BJ (cell line): ENCODE data around the gene P3H4. TPM values are rescaled to one million over a fixed set of nuclear protein-coding genes. Genes with fewer than 3 reads are reported as not detected.
"Not testable (repeated sequence)": the region's sequence is repeated elsewhere in the genome, so short reads cannot be mapped to it uniquely, and the experiment has no call there.

Experiments used
- CTCF ChIA-PET: fragments of 350-600 bp; formaldehyde crosslinking; extraction: SDS; loops from one replicate; lab custom pipeline; 2021; ENCODE audit warnings: antibody characterized with exemption, inconsistent platforms; lab: Yijun Ruan, JAX
- POLR2A ChIA-PET: fragments of 300-600 bp; sonication (Branson Sonifier 250); formaldehyde crosslinking; extraction: SDS; loops from one replicate; lab custom pipeline; 2021; ENCODE audit warnings: antibody characterized with exemption; lab: Charles Lee
- DNase-seq: peaks from one replicate; pipeline ENCODE4 v3.0.0-alpha.2; 2011; ENCODE audit warnings: low read depth
- H3K27me3 ChIP-seq: 2 replicates; pipeline ENCODE4 v1.6.0; 2011; ENCODE audit warnings: low read length; ENCODE audit not compliant: control insufficient read depth, insufficient read depth
- H3K36me3 ChIP-seq: 2 replicates; pipeline ENCODE4 v1.5.1; 2011; ENCODE audit warnings: low read length; ENCODE audit not compliant: control insufficient read depth, insufficient read depth
- H3K4me3 ChIP-seq: 2 replicates; pipeline ENCODE4 v1.5.1; 2011; ENCODE audit warnings: low read depth, mild to moderate bottlenecking, control low read depth, low read length
- polyA plus RNA-seq: library from polyadenylated mRNA; depleted of rRNA; stranded (reverse); fragments of >200 nt; gene quantifications from 2 replicates; pipeline ENCODE4 v1.2.3, GENCODE V29; 2011
- TF ChIP-seq, protein P1 (sequence below): IDR thresholded peaks from 2 replicates; pipeline ENCODE4 v1.5.1; 2011; ENCODE audit warnings: low read depth, mild to moderate bottlenecking, control low read depth, inconsistent platforms, low read length, moderate library complexity; ENCODE audit not compliant: insufficient read depth

P3H4 gene
- polyA plus RNA-seq, 1 experiment, result 82.8 TPM

DNA sequence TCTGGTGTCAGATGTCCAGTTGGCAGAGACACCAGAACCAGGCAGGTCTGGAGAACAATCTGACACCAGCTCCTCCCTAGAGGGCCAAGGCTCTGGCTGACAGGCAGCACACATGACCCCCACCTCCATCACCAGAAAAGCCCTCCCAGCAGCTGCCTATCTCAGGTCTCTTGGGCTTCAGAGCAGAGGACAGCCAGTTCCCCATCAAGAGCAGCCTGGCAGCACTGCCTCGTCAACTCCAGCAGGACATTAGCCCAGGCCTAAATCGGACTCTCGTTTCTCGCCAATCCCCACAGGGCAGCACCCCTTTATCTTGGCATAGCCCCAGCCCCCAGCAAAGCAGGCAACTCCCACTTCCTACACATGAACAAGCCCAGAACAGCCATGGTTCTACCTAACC, 29.6 kb downstream of the P3H4 start:
- POLR2A ChIA-PET, result no interaction called here
- DNase-seq, result no peak

DNA sequence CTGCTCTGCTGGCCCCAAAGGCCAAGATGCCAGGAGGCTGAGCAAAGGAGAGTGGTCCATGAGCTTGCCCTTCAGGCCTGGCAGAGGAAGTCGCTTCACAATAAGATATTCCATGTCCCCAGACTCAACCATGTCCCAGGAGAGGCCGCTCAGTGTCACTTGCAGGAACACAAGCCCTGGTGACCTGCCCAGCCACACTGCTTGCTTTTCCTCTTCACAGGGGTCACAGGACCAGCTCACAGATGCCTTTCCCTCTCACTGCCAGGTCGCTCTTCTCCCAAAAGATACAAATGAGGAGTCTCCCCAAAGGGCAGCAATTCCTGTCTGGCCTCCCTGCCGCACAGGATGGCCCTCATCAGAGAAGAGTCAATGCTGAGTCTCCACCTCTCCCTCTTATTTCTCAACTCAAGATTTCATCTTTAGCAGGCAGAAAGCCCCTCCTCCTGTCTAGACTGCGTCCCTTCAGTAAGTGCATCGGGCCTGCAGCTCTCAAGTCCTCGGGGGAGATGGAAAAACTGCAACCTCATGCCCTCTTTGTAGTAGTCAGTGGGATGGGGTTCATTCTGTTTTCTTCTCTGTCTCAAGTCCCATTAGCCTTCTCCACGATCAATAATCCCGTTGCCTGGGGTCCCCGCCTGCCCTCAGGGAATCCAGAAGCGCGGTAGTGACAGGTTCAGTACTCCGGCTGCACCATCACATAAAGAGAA, 30.2 kb downstream of the P3H4 start:
- ChIA-PET POLR2A (interaction anchor here (0.7 kb wide), 1 partner anchor 241 kb away, joined by 3 read pairs; no protein-coding TSS in a partner anchor), CTCF (no interaction called here)
- no peak for DNase-seq
- no peaks in the 10 kb centered on the region for H3K36me3 ChIP-seq
- H3K4me3 ChIP-seq, result no peak overlapping the region
- no peaks in the 10 kb centered on the region for H3K27me3 ChIP-seq
- TF ChIP-seq, protein P1, sequence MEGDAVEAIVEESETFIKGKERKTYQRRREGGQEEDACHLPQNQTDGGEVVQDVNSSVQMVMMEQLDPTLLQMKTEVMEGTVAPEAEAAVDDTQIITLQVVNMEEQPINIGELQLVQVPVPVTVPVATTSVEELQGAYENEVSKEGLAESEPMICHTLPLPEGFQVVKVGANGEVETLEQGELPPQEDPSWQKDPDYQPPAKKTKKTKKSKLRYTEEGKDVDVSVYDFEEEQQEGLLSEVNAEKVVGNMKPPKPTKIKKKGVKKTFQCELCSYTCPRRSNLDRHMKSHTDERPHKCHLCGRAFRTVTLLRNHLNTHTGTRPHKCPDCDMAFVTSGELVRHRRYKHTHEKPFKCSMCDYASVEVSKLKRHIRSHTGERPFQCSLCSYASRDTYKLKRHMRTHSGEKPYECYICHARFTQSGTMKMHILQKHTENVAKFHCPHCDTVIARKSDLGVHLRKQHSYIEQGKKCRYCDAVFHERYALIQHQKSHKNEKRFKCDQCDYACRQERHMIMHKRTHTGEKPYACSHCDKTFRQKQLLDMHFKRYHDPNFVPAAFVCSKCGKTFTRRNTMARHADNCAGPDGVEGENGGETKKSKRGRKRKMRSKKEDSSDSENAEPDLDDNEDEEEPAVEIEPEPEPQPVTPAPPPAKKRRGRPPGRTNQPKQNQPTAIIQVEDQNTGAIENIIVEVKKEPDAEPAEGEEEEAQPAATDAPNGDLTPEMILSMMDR, result no peak

More for the DNA sequence above, 29.6 kb downstream of the P3H4 start:
- H3K36me3 ChIP-seq, result no peaks in the 10 kb centered on the region
- TF ChIP-seq, protein P1, result no peak
- no peak overlapping the region for H3K4me3 ChIP-seq
- H3K27me3 ChIP-seq, result no peaks in the 10 kb centered on the region
- CTCF ChIA-PET, result no interaction called here

GRCh38 chr17:41779954-41780353, 31.8 kb downstream of the P3H4 start:
- POLR2A ChIA-PET, result no interaction called here

GRCh38 chr17:41777574-41778188, 34.1 kb downstream of the P3H4 start:
- peak; percentile 66 for DNase-seq
- TF ChIP-seq, protein P1, result no peak
- ChIA-PET POLR2A (interaction anchor here (1.0 kb wide), 1 partner anchor 15 kb away, joined by 3 read pairs; no protein-coding TSS in a partner anchor), CTCF (interaction anchor here (1.0 to 3.0 kb wide), 7 partner anchors 8 to 182 kb away, joined by 3 to 26 read pairs (median 4); partner anchors contain the start of genes JUP and P3H4)
- Histone ChIP-seq H3K27me3 (no peaks in the 10 kb centered on the region), H3K4me3 (no peak overlapping the region), H3K36me3 (peaks cover 1% of the 10 kb centered on the region; the same call in 1 of the 2 replicates)

More at GRCh38 chr17:41779954-41780353, 31.8 kb downstream of the P3H4 start:
- H3K27me3 ChIP-seq, result no peaks in the 10 kb centered on the region
- no peak for DNase-seq
- H3K36me3 ChIP-seq, result peaks cover 1% of the 10 kb centered on the region; the same call in 1 of the 2 replicates
- TF ChIP-seq, protein P1, result no peak
- no peak overlapping the region for H3K4me3 ChIP-seq
- CTCF ChIA-PET, result no interaction called here

- no peak overlapping the region for H3K4me3 ChIP-seq
- DNase-seq, result no peak
- ChIA-PET POLR2A (interaction anchor here (1.0 kb wide), 1 partner anchor 16 kb away, joined by 3 read pairs; no protein-coding TSS in a partner anchor), CTCF (interaction anchor here (1.1 to 3.0 kb wide), 4 partner anchors 9 to 182 kb away, joined by 3 to 26 read pairs (median 6); partner anchors contain the start of gene JUP)
- TF ChIP-seq, protein P1, result peak; percentile 33; the same call in 1 of the 2 replicates
- H3K36me3 ChIP-seq, result peaks cover 1% of the 10 kb centered on the region; the same call in 1 of the 2 replicates
- no peaks in the 10 kb centered on the region for H3K27me3 ChIP-seq
Measured at GRCh38 chr17:41777157-41777573, 34.6 kb downstream of the P3H4 start.

DNA sequence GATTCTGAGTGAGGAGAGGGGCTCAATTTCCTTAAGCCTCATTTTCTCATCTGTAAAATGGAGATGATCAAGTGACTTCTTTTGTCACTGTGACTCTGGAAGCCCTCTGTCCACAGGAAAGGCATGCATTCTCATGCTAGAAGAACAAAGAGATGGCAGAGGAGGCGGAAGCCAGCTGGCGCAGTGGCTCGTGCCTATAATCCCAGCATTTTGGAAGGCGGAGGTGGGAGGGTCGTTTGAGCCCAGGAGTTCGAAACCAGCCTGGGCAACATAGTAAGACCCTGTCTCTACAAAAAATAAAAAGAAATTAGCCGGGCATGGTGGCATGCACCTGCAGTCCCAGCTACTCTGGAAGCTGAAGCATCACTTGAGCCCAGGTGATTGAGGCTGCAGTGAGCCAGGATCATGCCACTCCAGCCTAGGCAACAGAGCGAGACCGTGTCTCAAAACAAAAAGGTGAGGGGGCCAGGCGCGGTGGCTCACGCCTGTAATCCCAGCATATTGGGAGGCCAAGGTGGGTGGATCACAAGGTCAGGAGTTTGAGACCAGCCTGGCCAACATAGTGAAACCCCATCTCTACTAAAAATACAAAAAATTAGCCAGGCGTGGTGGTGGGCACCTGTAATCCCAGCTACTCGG, 35.4 kb downstream of the P3H4 start:
- H3K27me3 ChIP-seq, POLR2A ChIA-PET, DNase-seq, H3K36me3 ChIP-seq, H3K4me3 ChIP-seq: not testable (repeated sequence)
- CTCF ChIA-PET, result interaction anchor here (1.1 to 3.0 kb wide), 3 partner anchors 10 to 183 kb away, joined by 3 to 26 read pairs (median 4); partner anchors contain the start of gene JUP
